GM18519 (cell line): ENCODE data around the gene OR2H1.
"Not testable (repeated sequence)": the region's sequence is repeated elsewhere in the genome, so short reads cannot be mapped to it uniquely, and the experiment has no call there.

Experiments
- ATAC-seq: cut with Tn5 transposase; IDR thresholded peaks from one replicate; pipeline ENCODE4 v1.9.1; 2021; ENCODE audit warnings: mild to moderate bottlenecking, moderate library complexity; ENCODE audit not compliant: unreplicated experiment, low FRiP score

Gene OR2H1

DNA sequence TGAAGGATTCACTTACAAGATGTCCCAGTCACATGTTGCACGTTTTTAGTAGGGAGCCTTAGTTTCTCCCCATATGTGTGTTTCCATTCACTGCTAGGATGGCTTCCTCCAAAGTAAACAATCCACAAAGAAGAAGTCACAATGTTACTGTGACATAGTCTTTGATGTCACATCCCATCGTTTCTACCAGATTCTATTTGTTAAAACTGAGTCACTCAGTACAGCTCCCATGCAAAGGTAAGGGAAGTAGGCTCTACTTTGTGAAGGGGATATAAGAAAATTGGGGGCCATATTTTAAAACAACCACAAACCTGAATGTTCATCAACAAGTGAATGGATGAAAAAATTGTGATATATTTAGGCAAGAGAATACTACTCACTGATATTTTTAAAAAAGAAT, at the start of gene OR2H1, which contains the start of gene OR11A1:
Gene OR2H1 (plus strand): TSS at position 185 of the 400 bp plus-strand sequence. CDS start 4,615 bp downstream, outside the sequence.
Gene OR11A1 (minus strand): TSS at position 101 of the 400 bp plus-strand sequence. CDS start 29,430 bp downstream, outside the sequence.
- no peak for ATAC-seq

DNA sequence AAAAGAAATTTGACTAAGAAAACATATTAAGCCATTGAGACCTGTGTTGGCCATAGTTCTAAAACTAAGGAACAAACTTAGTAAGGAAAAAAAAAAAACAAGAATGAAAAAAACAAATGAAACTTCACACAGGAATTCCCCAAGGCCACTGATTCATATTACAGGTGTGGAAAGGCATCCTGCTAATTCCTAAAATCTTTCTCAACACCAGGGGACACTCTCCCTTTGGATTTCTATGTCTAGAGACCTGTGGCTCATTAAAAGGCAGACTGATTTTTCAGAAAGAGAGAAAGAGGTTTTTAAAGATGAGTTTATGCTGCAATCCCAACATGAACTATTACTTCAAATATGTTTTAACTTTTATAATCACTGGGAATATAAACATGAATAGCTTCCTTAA, 42.4 kb upstream of the OR2H1 start, which contains the start of gene OR12D1:
Gene OR12D1 (plus strand): TSS at position 341 of the 400 bp plus-strand sequence.
- no peak for ATAC-seq

DNA sequence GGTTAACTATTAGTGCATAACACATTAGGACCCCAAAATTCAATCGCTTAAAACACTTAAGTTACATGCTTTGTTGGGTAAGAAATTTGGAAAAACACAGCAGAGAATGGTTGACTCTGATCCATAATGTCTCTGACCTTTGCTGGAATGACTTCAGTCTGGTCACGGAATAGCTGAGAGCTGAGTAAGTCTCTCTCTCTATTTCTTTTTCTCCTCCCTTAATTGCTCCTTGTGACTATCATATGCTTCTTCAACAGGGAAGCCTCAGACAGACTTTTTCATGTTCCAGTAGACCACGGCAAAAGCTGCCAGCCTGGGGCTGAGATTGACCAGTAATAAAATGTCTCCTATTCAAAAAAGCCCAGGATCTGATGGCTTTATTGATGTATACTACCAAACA, 37.4 kb upstream of the OR2H1 start:
- no peak for ATAC-seq

DNA sequence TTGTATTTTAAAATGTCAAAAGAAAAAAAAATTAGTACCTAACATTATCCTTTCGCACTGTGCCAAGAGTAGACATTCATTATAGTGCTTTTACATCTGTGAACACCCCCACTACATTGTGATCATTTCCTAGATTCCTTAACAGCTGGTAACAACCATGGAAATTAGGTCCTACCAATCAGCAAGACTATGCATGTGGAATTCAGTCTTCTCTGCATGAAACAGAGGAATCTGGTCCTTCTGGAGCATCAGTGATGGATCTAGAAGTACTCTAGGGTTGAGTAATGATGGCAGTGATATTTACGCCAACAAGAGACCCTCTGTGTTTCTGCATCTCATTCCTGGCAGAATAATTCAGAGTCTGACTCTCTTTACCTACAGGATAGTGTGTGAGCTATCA, 32.8 kb upstream of the OR2H1 start:
- ATAC-seq, result no peak

DNA sequence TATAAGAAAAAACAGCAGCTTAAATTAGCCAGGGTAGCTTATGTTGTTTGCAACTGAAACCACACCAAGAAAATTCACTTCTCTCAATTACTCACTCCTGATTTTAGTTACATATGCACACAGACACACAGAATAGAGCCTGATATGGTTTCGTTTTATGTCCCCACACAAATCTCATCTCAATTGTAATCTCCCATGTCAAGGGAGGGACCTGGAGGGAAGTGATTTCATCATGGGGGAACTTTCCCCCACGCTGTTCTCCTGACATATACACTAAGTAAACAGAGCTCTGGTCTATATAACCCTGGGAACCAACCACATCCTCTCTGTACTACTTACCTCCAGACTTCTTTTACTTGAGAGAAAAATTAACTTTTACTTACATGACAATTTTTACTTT, 32.4 kb upstream of the OR2H1 start:
- no peak for ATAC-seq

DNA sequence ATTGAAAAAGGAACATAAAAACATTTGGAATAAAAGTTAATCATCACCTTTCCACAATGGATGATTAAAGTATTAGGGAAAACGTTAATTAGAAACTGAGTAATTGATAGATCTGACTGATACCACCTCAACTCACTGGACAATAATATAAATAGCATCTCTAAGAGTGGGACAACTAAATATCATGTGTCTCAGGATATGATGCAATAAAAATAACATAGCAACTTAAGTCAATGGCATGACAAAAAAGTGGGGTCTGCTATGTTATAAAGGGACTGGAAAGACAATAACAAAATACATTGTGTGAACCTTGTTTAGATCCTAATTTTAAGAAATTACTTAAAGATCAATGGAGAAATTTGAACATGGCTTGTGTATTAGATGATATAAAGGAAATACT, 31.9 kb upstream of the OR2H1 start:
- no peak for ATAC-seq

DNA sequence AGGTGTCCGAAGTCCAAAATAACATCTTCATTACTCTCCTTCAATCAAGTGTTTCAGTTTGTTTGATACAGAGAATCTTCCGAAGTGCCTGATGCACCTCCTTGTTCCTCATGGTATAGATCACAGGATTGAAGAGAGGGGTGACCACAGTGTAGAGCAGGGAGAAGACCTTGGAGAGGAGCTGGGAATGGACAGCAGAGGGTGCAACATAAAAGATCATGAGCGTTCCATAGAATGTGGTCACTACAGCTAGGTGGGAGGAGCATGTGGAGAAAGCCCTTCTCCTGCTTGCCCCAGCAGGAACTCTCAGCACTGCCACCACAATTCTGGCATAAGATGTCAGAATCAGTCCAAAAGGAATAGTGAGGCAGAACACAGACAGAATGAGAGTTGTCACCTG, 30.3 kb upstream of the OR2H1 start:
- no peak for ATAC-seq

DNA sequence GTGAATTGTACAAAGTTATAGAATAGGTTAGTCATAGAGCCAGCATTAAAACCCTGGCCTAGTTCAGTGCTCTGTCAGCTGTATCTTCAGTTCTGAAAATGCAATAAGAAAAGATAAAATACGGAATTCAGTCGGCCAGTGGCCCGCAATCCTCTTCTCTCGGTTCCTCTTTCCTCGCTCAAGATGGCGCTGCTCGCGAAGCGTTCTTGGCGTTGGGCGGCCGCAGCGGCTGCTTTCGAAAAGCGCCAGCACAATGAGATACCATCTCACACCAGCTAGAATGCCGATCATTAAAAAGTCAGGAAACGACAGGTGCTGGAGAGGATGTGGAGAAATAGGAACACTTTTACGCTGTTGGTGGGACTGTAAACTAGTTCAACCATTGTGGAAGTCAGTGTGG, 20.2 kb upstream of the OR2H1 start:
- not testable (repeated sequence) for ATAC-seq

DNA sequence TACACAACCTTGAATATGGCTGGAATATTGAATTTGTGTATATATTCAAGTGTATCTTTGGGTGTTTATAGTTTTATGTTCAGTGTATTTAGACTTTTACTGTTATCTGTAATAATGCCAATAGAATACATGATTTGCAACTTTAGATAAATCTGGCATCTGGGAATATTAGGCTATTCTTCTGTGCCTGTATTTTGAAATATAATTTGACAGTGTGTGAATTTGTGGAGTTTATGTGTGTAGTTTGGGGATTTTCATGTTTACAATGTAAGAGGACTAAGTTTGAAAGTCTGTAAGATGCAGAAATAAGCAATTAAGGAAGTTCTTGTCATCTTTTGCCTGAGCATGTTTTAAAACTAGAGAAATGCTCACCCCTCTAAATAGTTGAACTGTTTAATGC, 17.9 kb upstream of the OR2H1 start, which contains the start of gene OR10C1:
Gene OR10C1 (plus strand): TSS at position 301 of the 400 bp plus-strand sequence. CDS start 710 bp downstream, outside the sequence.
- no peak for ATAC-seq

DNA sequence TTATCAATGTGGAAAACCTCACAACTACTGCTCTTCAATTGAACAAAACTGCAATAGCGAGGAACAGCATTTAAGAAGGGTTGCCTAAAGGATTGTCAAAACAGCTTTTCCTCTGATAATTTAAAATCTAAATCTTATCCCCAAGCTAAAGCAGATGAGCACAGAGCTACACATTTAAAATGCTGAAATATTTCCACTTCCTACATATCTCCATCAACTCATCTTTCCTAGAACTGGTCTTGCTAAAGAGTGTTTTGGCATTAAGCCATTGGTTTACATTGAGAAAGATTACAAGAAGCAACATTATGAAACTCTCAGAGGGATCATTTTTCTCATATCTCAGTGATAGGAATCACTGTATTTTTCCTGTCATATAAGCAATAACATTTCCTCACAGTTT, 14.2 kb upstream of the OR2H1 start:
- no peak for ATAC-seq

DNA sequence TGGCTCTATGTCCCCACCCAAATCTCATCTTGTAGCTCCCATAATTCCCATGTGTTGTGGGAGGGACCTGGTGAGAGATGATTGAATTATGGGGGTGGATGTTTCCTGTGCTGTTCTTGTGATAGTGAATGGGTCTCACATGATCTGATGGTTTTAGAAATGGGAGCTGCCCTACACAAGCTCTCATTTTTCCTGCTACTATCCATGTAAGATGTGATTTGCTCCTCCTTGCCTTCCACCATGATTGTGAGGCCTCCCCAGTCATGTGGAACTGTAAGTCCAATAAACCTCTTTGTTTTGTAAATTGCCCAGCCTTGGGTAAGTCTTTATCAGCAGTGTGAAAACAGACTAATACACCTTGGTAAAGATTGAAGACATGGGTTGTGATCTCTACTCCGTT, 12.9 kb upstream of the OR2H1 start:
- not testable (repeated sequence) for ATAC-seq

DNA sequence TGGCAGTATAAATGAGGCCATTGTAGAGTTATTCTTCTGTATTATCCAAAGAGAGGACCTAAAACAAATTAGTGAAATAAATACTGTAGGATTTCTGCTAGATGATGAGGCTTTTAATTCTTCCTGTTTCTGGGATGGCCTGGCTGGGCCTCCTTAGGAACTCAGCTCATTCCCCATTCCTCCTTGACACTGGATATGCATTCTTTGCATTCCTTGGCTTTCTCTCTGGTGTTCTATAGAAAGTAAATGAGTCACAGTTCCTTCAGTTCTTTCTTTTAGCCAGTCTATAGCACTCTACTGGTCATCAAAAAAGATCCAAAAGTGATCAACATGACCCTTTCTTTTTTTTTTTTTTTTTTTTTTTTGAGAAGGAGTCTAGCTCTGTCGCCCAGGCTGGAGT, 9.3 kb upstream of the OR2H1 start:
- ATAC-seq, result no peak

DNA sequence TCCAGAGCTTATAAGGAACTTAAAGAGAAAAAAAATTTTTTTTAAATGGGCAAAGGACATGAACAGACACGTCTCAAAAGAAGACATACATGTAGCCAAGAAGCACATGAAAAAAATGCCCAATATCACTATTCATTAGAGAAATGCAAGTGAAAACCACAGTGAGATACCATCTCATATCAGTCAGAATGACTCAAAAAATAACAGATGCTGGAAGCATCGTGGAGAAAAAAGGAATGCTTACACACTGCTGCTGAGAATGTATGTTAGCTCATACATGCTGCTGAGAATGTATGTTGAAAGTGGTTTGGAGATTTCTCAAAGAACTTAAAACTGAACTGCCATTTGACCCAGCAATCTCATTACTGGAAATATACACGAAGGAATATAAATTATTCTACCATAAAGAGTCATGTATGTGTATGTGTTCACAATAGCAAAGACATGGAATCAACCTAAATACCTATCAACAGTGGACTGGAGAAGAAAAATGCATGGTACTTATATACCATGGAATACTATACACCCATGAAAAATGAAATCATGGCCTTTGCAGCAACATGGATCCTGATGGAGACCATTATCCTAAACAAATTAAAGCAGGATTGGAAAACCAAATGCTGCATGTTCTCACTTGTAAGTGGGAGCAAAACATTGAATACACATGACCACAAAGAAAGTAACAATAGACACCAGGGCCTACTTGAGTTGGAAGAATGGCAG, 5.3 kb upstream of the OR2H1 start:
- no peak for ATAC-seq

DNA sequence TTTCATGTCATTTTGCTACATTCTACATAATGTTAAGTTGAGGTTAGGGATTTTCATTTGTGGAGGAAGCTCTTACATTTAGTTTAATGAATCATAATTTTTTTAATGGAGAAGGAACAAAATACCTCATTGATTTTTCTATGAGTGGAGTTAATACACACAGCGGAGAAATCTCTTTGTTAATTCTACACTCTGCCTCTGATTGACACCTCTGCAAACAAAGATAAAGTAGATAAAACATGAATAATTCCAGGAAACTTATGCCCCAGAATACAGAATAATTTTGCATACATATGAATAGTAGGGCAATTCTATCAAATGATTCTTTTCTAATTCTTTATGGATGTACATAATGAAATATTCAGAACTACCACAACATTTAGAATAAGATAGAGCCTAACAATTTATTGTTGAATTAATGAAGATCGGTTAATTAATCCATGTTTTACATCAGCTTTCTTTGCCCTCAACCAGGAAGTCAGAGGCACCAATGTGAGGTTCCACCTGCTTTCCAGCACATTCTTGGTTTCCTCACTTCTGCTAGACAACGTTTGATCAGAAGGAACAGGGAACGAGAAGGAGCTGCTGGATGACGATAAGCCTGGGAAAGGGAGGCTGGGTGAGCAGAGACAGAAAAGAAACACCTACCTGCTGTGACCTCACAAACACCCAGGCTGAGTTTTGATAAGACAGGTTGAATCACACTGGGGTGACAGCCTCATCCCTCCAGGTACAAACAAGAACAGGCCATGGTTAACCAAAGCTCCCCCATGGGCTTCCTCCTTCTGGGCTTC, 4.3 kb downstream of the OR2H1 start:
- ATAC-seq, result no peak

DNA sequence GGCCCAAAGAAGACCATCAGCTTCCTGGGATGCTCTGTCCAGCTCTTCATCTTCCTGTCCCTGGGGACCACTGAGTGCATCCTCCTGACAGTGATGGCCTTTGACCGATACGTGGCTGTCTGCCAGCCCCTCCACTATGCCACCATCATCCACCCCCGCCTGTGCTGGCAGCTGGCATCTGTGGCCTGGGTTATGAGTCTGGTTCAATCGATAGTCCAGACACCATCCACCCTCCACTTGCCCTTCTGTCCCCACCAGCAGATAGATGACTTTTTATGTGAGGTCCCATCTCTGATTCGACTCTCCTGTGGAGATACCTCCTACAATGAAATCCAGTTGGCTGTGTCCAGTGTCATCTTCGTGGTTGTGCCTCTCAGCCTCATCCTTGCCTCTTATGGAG, 5.1 kb downstream of the OR2H1 start:
- no peak for ATAC-seq

DNA sequence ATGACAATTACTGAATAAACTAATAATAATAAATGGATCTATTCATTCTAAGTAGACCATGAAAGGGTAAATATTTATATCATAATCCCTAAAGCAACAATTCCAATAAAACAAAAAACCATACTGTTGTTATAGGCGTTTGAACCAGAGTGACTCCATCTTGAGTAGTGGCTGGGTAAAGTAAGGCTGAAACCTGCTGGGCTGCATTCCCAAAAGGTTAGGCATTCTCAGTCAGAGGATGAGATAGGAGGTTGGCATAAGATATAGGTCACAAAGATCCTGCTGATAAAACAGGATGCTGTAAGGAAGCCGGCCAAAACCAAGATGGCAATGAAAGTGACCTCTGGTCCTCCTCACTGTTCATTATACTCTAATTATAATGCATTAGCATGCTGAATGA, 8.3 kb downstream of the OR2H1 start:
- no peak for ATAC-seq

DNA sequence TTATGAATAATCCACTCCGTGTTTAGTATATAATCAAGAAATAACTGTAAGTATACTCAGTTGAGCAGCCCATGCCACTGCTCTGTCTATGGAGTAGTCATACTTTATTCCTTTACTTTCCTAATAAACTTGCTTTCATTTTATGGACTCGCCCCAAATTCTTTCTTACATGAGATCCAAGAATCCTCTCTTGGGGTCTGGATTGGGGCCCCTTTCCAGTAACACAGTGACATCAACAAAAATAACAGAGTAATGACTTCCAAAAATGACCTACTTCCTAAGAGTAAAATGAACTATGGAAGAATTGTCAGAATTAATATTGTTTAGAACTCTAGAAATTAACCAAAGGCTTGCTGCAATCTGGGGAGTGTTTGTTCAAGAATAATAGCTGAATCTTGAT, 8.8 kb downstream of the OR2H1 start:
- ATAC-seq, result no peak

DNA sequence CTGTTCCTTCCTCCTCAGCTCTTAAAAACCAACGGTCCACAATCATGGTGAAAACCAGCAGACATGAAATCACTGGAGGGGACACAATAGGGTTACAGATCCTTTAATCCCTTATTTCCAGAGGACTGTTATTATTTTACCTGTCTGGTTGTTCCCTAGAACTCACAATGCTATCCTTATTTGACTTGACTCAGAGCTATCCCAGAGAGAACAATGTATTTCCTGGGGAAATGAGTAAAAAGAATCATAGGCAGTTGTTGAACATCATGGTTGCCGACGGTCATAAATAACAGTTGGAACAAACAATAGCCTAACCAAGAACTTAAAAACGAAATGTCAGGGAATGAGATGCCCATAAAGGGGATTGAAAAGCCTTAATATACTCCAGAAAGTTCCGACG, 9.3 kb downstream of the OR2H1 start:
- ATAC-seq, result no peak

DNA sequence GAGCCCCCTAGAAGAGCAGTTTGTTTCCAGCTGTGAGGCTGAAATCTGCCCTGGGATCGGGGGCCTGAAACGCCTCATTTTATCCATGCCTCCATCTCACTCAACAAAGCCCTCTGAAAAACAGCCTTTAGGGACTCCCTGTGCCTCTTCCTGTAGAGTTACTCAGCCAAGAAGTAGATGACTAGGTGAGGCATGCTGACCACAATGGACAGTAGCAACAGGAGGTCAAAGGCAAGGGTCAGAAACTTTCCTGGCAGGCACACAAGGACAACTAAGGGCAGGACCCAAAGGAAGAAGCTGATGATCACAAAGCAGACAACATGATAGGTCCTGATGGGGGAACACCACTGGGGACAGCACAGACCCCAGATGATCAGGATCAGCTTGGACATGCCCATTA, 18.0 kb downstream of the OR2H1 start:
- no peak for ATAC-seq

DNA sequence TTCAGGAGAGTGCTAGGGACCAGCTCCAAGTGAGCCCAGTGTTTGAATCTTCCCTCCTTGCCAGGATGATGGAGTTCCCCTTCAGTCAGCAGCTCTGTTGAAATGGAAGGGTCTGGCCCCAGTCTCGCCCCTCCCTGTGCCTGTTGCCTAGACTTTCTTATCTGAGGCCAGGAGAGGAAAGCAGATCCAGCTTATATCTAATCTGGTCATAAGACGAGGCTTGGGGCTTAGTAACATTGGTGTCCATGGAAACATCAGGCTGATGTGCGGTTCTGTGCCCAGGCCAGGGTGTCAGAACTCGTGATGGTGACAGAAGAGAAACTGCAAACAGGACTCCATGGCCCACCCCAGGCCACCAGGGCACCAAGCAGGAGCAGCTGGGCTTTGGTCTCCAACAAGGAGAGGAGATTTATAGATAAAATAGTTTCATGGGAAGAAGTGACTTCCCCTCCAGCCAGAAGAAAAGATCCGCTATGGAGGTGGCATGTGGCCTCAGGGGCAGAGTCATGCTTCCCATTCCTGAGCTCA, 21.0 kb downstream of the OR2H1 start:
- no peak for ATAC-seq

DNA sequence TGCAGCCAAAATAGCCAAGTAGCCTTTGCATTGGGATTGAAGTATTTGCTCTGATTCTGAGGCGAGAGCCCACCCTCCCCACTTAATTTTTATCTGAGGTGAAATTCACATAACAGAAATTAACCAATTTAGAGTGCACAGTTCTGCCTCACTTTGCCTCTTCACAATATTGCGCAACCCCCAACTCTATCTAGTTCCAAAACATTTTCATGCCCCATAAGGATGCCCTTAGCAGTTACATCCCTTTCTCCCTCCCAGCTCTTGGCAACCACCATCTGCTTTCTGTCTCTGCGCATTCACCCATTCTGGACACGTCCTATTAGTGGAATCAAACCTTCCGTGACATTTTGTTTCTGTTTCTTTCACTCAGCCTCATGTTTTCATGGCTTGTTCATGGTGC, 21.8 kb downstream of the OR2H1 start:
- ATAC-seq, result no peak
